Measurements from ENCODE around the gene SORCS2. TPM values are rescaled to one million over a fixed set of nuclear protein-coding genes. Genes with fewer than 3 reads are reported as not detected.

The SORCS2 gene
- total RNA-seq, 1 donor from 2014 or later, result not detected

GRCh38 chr4:7721984-7722551, 529.7 kb downstream of the SORCS2 start:
- no peak overlapping the region for H3K4me3 Mint-ChIP-seq

DNA sequence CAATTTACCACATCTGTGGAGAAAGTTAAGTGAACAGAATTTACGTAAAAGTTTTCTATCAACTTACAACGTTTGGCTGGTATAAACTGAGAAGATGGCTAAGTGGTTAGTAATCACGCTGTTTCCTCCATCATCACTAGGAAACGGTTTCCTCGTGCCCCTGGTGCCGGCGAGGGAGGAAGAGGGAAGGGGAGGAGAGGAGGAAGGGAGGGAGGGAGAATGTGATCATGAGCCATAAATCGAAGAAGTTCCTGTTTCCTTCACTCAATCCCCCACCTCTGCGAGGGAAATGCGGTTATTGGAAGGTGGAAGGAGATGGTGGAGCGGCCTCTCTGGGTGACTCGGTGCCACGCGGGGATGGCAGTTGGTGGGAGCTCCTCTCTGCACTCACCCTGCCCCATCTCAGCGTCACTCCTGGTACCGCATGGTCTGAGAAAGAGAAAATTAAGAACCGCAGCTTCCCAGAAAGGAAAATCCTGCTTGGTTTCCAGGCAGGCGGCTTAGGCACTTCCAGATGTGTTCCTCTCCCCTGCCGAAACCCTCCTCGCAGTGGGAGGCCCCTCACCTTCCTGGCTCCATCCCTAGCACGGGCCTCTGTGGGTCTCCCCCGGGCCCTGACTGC, 530.5 kb downstream of the SORCS2 start:
- Mint-ChIP-seq H3K36me3 (ENCODE audit: low read depth) (no peaks in the 10 kb centered on the region), H3K4me3 (no peak overlapping the region), H3K4me1 (ENCODE audit: low read depth) (no peaks in the 10 kb centered on the region), H3K9me3 (peaks cover 9% of the 10 kb centered on the region), H3K27ac (no peak overlapping the region), H3K27me3 (ENCODE audit: insufficient read depth) (peaks cover 5% of the 10 kb centered on the region)
- intact Hi-C loops (cut with micrococcal nuclease), result loop anchor here (1.0 kb wide), 1 partner anchor 79 kb away; no protein-coding TSS in a partner anchor
- DNase-seq (ENCODE audit: low spot score), result no peak

More at GRCh38 chr4:7721984-7722551, 529.7 kb downstream of the SORCS2 start:
- H3K4me1 Mint-ChIP-seq (ENCODE audit: low read depth), result no peaks in the 10 kb centered on the region
- peaks cover 5% of the 10 kb centered on the region for H3K27me3 Mint-ChIP-seq (ENCODE audit: insufficient read depth)
- DNase-seq (ENCODE audit: low spot score), result no peak
- no peaks in the 10 kb centered on the region for H3K36me3 Mint-ChIP-seq (ENCODE audit: low read depth)
- H3K9me3 Mint-ChIP-seq, result peaks cover 9% of the 10 kb centered on the region
- intact Hi-C loops (cut with micrococcal nuclease), result loop anchor here (1.0 kb wide), 1 partner anchor 80 kb away; no protein-coding TSS in a partner anchor
- no peak overlapping the region for H3K27ac Mint-ChIP-seq

GRCh38 chr4:7723625-7724024, 531.3 kb downstream of the SORCS2 start:
- Mint-ChIP-seq H3K27me3 (ENCODE audit: insufficient read depth) (peaks cover 5% of the 10 kb centered on the region), H3K36me3 (ENCODE audit: low read depth) (no peaks in the 10 kb centered on the region), H3K9me3 (peaks cover 9% of the 10 kb centered on the region), H3K4me1 (ENCODE audit: low read depth) (no peaks in the 10 kb centered on the region), H3K4me3 (no peak overlapping the region), H3K27ac (no peak overlapping the region)
- DNase-seq (ENCODE audit: low spot score), result no peak
- intact Hi-C loops (cut with micrococcal nuclease), result no loop called here

- Mint-ChIP-seq H3K27ac (no peak overlapping the region), H3K27me3 (ENCODE audit: insufficient read depth) (no peaks in the 10 kb centered on the region), H3K4me1 (ENCODE audit: low read depth) (no peaks in the 10 kb centered on the region), H3K4me3 (no peak overlapping the region), H3K36me3 (ENCODE audit: low read depth) (no peaks in the 10 kb centered on the region), H3K9me3 (peaks cover 9% of the 10 kb centered on the region)
- intact Hi-C loops (cut with micrococcal nuclease), result no loop called here
- no peak for DNase-seq (ENCODE audit: low spot score)
Observed at GRCh38 chr4:7725951-7726350, 533.6 kb downstream of the SORCS2 start.

GRCh38 chr4:7726665-7727413, 534.5 kb downstream of the SORCS2 start:
- no peaks in the 10 kb centered on the region for H3K4me1 Mint-ChIP-seq (ENCODE audit: low read depth)
- DNase-seq (ENCODE audit: low spot score), result no peak
- no peaks in the 10 kb centered on the region for H3K27me3 Mint-ChIP-seq (ENCODE audit: insufficient read depth)
- no peak overlapping the region for H3K27ac Mint-ChIP-seq
- peaks cover 9% of the 10 kb centered on the region for H3K9me3 Mint-ChIP-seq
- no peaks in the 10 kb centered on the region for H3K36me3 Mint-ChIP-seq (ENCODE audit: low read depth)
- intact Hi-C loops (cut with micrococcal nuclease), result no loop called here
- H3K4me3 Mint-ChIP-seq, result no peak overlapping the region

DNA sequence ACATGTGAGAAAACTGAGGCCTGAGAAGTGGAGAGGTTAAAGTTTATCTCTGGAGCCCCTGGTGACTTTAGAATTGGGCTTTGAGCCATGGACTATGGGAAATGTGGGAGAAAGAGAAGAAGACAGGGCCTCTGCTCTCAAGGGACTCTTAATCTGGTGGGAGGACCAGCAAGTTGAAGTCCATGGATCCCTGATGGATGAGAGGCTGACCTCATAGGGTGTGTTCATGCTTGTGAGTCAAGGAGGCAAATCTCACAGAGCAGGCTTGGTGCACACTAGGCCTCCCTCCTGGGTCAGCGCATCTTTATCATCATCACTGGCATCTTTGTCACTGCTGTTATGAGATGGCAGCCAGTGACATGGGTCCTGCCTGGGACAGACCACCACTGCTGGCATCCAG, 535.4 kb downstream of the SORCS2 start:
- Mint-ChIP-seq H3K27ac (no peak overlapping the region), H3K36me3 (ENCODE audit: low read depth) (no peaks in the 10 kb centered on the region), H3K4me1 (ENCODE audit: low read depth) (no peaks in the 10 kb centered on the region), H3K4me3 (no peak overlapping the region), H3K9me3 (peaks cover 9% of the 10 kb centered on the region), H3K27me3 (ENCODE audit: insufficient read depth) (no peaks in the 10 kb centered on the region)
- DNase-seq (ENCODE audit: low spot score), result no peak
- intact Hi-C loops (cut with micrococcal nuclease), result no loop called here

GRCh38 chr4:7731437-7731836, 539.1 kb downstream of the SORCS2 start:
- no peaks in the 10 kb centered on the region for H3K27me3 Mint-ChIP-seq (ENCODE audit: insufficient read depth)
- H3K27ac Mint-ChIP-seq, result no peak overlapping the region
- H3K4me1 Mint-ChIP-seq (ENCODE audit: low read depth), result no peaks in the 10 kb centered on the region
- no peak overlapping the region for H3K4me3 Mint-ChIP-seq
- H3K36me3 Mint-ChIP-seq (ENCODE audit: low read depth), result no peaks in the 10 kb centered on the region
- intact Hi-C loops (cut with micrococcal nuclease), result no loop called here
- DNase-seq (ENCODE audit: low spot score), result no peak
- no peaks in the 10 kb centered on the region for H3K9me3 Mint-ChIP-seq

DNA sequence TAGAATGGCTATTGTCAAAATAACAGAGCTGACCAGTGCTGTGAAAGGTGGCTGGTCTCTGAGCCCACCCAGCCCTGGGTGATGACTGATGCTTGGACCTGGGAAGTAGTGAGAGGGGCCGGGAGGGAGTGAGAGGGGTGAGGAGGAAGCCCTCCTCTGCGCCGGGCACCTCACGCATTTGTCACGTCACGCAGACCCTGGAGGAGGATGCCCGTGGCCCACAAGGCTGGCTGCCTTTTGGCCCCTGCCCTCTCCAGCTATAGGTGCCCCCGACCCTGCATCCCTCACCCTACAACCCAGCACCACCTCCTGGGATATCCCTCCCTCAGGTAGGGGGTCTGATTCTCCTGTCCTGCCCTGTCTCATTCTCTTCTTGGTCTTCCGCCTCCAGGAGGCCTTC, 539.9 kb downstream of the SORCS2 start:
- Mint-ChIP-seq H3K27ac (no peak overlapping the region), H3K36me3 (ENCODE audit: low read depth) (no peaks in the 10 kb centered on the region), H3K9me3 (no peaks in the 10 kb centered on the region), H3K27me3 (ENCODE audit: insufficient read depth) (no peaks in the 10 kb centered on the region), H3K4me3 (no peak overlapping the region), H3K4me1 (ENCODE audit: low read depth) (no peaks in the 10 kb centered on the region)
- DNase-seq (ENCODE audit: low spot score), result no peak
- intact Hi-C loops (cut with micrococcal nuclease), result no loop called here

DNA sequence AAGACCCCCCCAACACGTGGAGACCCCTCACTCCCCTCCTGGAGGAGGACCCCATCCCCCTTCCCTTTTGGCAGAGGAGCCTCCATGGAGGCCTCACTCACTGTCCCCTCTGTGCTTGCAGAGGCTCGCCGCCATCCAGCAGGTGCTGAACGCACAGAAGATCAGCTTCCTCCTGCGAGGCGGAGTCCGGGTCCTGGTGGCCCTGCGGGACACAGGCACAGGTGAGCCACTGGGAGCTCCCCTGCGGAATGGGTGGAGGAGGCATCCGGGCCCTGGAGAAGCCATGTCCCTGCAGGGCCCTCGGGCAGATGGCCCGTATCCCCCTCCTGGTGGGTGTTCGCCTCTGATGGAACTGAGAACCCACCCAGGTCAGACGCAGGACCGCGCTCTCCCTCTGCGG, 540.9 kb downstream of the SORCS2 start:
- Mint-ChIP-seq H3K27ac (no peak overlapping the region), H3K4me1 (ENCODE audit: low read depth) (no peaks in the 10 kb centered on the region), H3K27me3 (ENCODE audit: insufficient read depth) (no peaks in the 10 kb centered on the region), H3K9me3 (no peaks in the 10 kb centered on the region), H3K4me3 (no peak overlapping the region), H3K36me3 (ENCODE audit: low read depth) (no peaks in the 10 kb centered on the region)
- no peak for DNase-seq (ENCODE audit: low spot score)
- intact Hi-C loops (cut with micrococcal nuclease), result no loop called here

- Mint-ChIP-seq H3K4me3 (no peak overlapping the region), H3K36me3 (ENCODE audit: low read depth) (no peaks in the 10 kb centered on the region), H3K27ac (no peak overlapping the region), H3K9me3 (no peaks in the 10 kb centered on the region), H3K27me3 (ENCODE audit: insufficient read depth) (no peaks in the 10 kb centered on the region), H3K4me1 (ENCODE audit: low read depth) (no peaks in the 10 kb centered on the region)
- no peak for DNase-seq (ENCODE audit: low spot score)
- intact Hi-C loops (cut with micrococcal nuclease), result no loop called here
Observed at GRCh38 chr4:7733801-7734650, 541.7 kb downstream of the SORCS2 start.

GRCh38 chr4:7734651-7735260, 542.4 kb downstream of the SORCS2 start:
- Mint-ChIP-seq H3K9me3 (no peaks in the 10 kb centered on the region), H3K36me3 (ENCODE audit: low read depth) (no peaks in the 10 kb centered on the region), H3K4me3 (no peak overlapping the region), H3K4me1 (ENCODE audit: low read depth) (no peaks in the 10 kb centered on the region), H3K27ac (no peak overlapping the region), H3K27me3 (ENCODE audit: insufficient read depth) (no peaks in the 10 kb centered on the region)
- DNase-seq (ENCODE audit: low spot score), result no peak
- intact Hi-C loops (cut with micrococcal nuclease), result no loop called here

- intact Hi-C loops (cut with micrococcal nuclease), result no loop called here
- no peaks in the 10 kb centered on the region for H3K4me1 Mint-ChIP-seq (ENCODE audit: low read depth)
- H3K27ac Mint-ChIP-seq, result no peak overlapping the region
- no peaks in the 10 kb centered on the region for H3K9me3 Mint-ChIP-seq
- no peak overlapping the region for H3K4me3 Mint-ChIP-seq
- DNase-seq (ENCODE audit: low spot score), result no peak
- H3K36me3 Mint-ChIP-seq (ENCODE audit: low read depth), result no peaks in the 10 kb centered on the region
- H3K27me3 Mint-ChIP-seq (ENCODE audit: insufficient read depth), result no peaks in the 10 kb centered on the region
Observed at GRCh38 chr4:7735395-7735794, 543.1 kb downstream of the SORCS2 start.

All from activated T-helper 1 cell treated with anti-CD3 and anti-CD28 coated beads, Interleukin-12 subunit alpha, Interleukin-12 subunit beta, Interleukin-2, Interleukin-4 antibody, amounts not matched to agents 30 ng/mL and 10 ng/mL and 1 ng/mL, durations not matched to agents 14 hours and 24 hours and 36 hours (primary cell).